Fibroblast of lung (primary cell): ENCODE data around the gene DEPDC1. TPM values are rescaled to one million over a fixed set of nuclear protein-coding genes. Genes with fewer than 3 reads are reported as not detected.

Experiments
- DNase-seq, 2 donors: peaks; one replicate each; pipeline versions ENCODE4 v3.0.0 to v3.0.0-alpha.2; 2010; ENCODE audit warnings: low read depth in 2 of 2
- H2AFZ ChIP-seq: 2 replicates; pipeline ENCODE4 v1.5.1; 2012; ENCODE audit warnings: low read length, control low read depth, inconsistent platforms
- H3K27ac ChIP-seq: 2 replicates; pipeline ENCODE4 v1.5.1; 2011; ENCODE audit warnings: low read length, control low read depth; ENCODE audit not compliant: insufficient read depth
- H3K27me3 ChIP-seq: 2 replicates; pipeline ENCODE4 v1.5.1; 2011; ENCODE audit warnings: mild to moderate bottlenecking, low read length; ENCODE audit not compliant: control insufficient read depth, insufficient read depth
- H3K36me3 ChIP-seq: 2 replicates; pipeline ENCODE4 v1.5.1; 2011; ENCODE audit warnings: low read length; ENCODE audit not compliant: control insufficient read depth, insufficient read depth
- H3K4me1 ChIP-seq: 2 replicates; pipeline ENCODE4 v1.5.1; 2011; ENCODE audit warnings: low read length; ENCODE audit not compliant: control insufficient read depth, insufficient read depth; ENCODE audit errors: extremely low read depth
- H3K4me2 ChIP-seq: 2 replicates; pipeline ENCODE4 v1.5.1; 2011; ENCODE audit warnings: low read length, control low read depth; ENCODE audit not compliant: insufficient read depth; ENCODE audit errors: extremely low read depth
- H3K4me3 ChIP-seq, 4 experiments: fragments of 200-600 bp in 1 of 4; sonication (generic) in 1 of 4; replicated peaks in 1 of 4; 2 replicates each; pipeline ENCODE4 v1.5.1; 2011 to 2016; ENCODE audit warnings: low read length in 4 of 4, low read depth in 3 of 4, mild to moderate bottlenecking in 3 of 4, control low read depth in 2 of 4, inconsistent platforms in 1 of 4, mixed read lengths in 1 of 4; ENCODE audit not compliant: insufficient read depth in 1 of 4; ENCODE audit errors: control extremely low read depth in 1 of 4
- H3K79me2 ChIP-seq: 2 replicates; pipeline ENCODE4 v1.5.1; 2012; ENCODE audit warnings: mild to moderate bottlenecking, low read length, inconsistent platforms; ENCODE audit not compliant: control insufficient read depth, insufficient read depth
- H3K9ac ChIP-seq: 2 replicates; pipeline ENCODE4 v1.5.1; 2011; ENCODE audit warnings: mild to moderate bottlenecking, low read length, control low read depth; ENCODE audit not compliant: insufficient read depth
- H3K9me3 ChIP-seq: 2 replicates; pipeline ENCODE4 v1.5.1; 2012; ENCODE audit warnings: low read depth, low read length; ENCODE audit not compliant: control insufficient read depth, insufficient read depth
- H4K20me1 ChIP-seq: 2 replicates; pipeline ENCODE4 v1.5.1; 2011; ENCODE audit warnings: low read length; ENCODE audit not compliant: control insufficient read depth, insufficient read depth; ENCODE audit errors: extremely low read depth
- EZH2 ChIP-seq: IDR thresholded peaks from 2 replicates; pipeline ENCODE4 v1.5.1; 2012; ENCODE audit warnings: low read length, control low read depth, mild to moderate bottlenecking; ENCODE audit errors: missing control alignments
- polyA plus RNA-seq, 2 donors: library from polyadenylated mRNA; depleted of rRNA in 1 of 2; stranded (reverse) in 1 of 2; unstranded in 1 of 2; fragments of >200 nt; gene quantifications; 2 replicates each; pipeline ENCODE4 v1.2.1, GENCODE V29; 2011 to 2012; ENCODE audit warnings: missing spikeins in 1 of 2
- total RNA-seq: library from RNA; depleted of rRNA; stranded (reverse); fragments of >200 nt; gene quantifications from 2 replicates; pipeline ENCODE4 v1.2.1, GENCODE V29; 2014
- TF ChIP-seq, protein P1 (sequence below), 2 donors: IDR thresholded peaks in 1 of 2; conservative IDR thresholded peaks in 1 of 2; 1 replicate in 1 of 2; 2 replicates in 1 of 2; pipeline ENCODE4 v1.5.1; 2011 to 2012; ENCODE audit warnings: low read length in 2 of 2, control low read depth in 1 of 2, inconsistent platforms in 1 of 2, low read depth in 1 of 2, mild to moderate bottlenecking in 1 of 2

The DEPDC1 gene
- total and polyA plus RNA-seq, 2 donors (not counting 1 experiment from before 2014, with no cell fraction given): 8.0 to 8.8 TPM

DNA sequence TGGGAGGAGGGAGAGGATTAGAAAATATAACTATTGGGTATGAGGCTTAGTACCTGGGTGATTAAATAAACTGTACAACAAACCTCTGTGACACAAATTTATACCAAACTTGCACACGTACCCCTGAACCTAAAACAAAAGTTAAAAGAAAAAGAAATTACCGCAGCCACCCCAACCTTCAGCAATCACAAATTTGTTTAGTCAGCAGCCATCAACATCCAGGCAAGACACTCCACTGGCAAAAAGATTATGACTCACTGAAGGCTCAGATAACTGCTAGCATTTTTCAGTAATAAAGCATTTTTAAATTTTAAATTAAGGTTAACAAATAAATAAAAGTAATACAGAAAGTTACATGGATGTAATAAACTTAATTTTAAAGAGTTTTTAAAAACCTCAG, 14.4 kb upstream of the DEPDC1 start:
- Histone ChIP-seq H3K27ac (no peak overlapping the region), H3K9me3 (no peaks in the 10 kb centered on the region), H4K20me1 (no peaks in the 10 kb centered on the region), H3K79me2 (no peaks in the 10 kb centered on the region), H3K27me3 (no peaks in the 10 kb centered on the region), H3K4me3 (no peak overlapping the region), H3K9ac (no peak overlapping the region), H3K4me2 (no peak overlapping the region), H2AFZ (no peak overlapping the region), H3K4me1 (no peaks in the 10 kb centered on the region), H3K36me3 (no peaks in the 10 kb centered on the region)
- DNase-seq: no peak
- TF ChIP-seq EZH2: no peak
- TF ChIP-seq, protein P1, sequence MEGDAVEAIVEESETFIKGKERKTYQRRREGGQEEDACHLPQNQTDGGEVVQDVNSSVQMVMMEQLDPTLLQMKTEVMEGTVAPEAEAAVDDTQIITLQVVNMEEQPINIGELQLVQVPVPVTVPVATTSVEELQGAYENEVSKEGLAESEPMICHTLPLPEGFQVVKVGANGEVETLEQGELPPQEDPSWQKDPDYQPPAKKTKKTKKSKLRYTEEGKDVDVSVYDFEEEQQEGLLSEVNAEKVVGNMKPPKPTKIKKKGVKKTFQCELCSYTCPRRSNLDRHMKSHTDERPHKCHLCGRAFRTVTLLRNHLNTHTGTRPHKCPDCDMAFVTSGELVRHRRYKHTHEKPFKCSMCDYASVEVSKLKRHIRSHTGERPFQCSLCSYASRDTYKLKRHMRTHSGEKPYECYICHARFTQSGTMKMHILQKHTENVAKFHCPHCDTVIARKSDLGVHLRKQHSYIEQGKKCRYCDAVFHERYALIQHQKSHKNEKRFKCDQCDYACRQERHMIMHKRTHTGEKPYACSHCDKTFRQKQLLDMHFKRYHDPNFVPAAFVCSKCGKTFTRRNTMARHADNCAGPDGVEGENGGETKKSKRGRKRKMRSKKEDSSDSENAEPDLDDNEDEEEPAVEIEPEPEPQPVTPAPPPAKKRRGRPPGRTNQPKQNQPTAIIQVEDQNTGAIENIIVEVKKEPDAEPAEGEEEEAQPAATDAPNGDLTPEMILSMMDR (conservative IDR thresholded peaks at IDR 0.05 in 1 of 2, IDR thresholded peaks at IDR 0.05 in 1 of 2; ENCODE audit: low read depth in 1 of 2, low read length in 2 of 2): no peak

DNA sequence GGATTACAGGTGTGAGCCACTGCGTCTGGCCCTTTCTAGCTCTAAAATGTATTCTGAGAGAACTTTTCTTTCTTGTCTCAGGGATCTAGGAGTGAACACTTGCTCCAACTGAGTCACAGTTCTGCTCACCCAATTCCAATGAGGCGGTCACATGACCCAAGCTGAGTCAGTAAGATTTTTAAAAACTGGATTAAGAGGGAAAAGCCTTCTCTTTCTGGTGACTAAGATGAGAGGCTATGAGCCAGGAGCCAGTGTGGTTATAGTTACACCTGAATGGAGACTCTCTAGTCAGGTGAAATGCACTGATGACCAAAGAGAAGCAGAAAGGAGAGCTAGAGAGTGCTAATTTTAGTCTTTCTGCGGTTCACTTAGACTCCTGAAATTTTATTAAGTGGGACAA, 9.5 kb upstream of the DEPDC1 start:
- Histone ChIP-seq H3K4me3 (no peak overlapping the region), H3K79me2 (no peaks in the 10 kb centered on the region)
- DNase-seq: no peak

GRCh38 chr1:68503085-68503484, 6.2 kb upstream of the DEPDC1 start:
- H3K4me1 ChIP-seq: no peaks in the 10 kb centered on the region
- no peak for DNase-seq
- no peak overlapping the region for H3K27ac ChIP-seq
- H3K79me2 ChIP-seq: no peaks in the 10 kb centered on the region
- no peak overlapping the region for H3K4me3 ChIP-seq
- no peak overlapping the region for H2AFZ ChIP-seq
- H3K36me3 ChIP-seq: no peaks in the 10 kb centered on the region
- H3K27me3 ChIP-seq: no peaks in the 10 kb centered on the region
- H3K9me3 ChIP-seq: no peaks in the 10 kb centered on the region
- H3K4me2 ChIP-seq: no peak overlapping the region
- TF ChIP-seq, protein P1 (conservative IDR thresholded peaks at IDR 0.05 in 1 of 2, IDR thresholded peaks at IDR 0.05 in 1 of 2; ENCODE audit: low read depth in 1 of 2, low read length in 2 of 2): no peak
- TF ChIP-seq EZH2: no peak
- H3K9ac ChIP-seq: no peak overlapping the region
- no peaks in the 10 kb centered on the region for H4K20me1 ChIP-seq

More for the DNA sequence above, 9.5 kb upstream of the DEPDC1 start:
- no peak for TF ChIP-seq EZH2
- TF ChIP-seq, protein P1 (conservative IDR thresholded peaks at IDR 0.05 in 1 of 2, IDR thresholded peaks at IDR 0.05 in 1 of 2; ENCODE audit: low read depth in 1 of 2, low read length in 2 of 2): no peak
- Histone ChIP-seq H3K27me3 (no peaks in the 10 kb centered on the region), H3K9me3 (no peaks in the 10 kb centered on the region), H3K36me3 (no peaks in the 10 kb centered on the region), H3K27ac (no peak overlapping the region), H4K20me1 (no peaks in the 10 kb centered on the region), H2AFZ (no peak overlapping the region), H3K9ac (no peak overlapping the region), H3K4me2 (no peak overlapping the region), H3K4me1 (no peaks in the 10 kb centered on the region)
